Fibroblast of lung (primary cell): ENCODE results near the gene DNAJA1. TPM values are rescaled to one million over a fixed set of nuclear protein-coding genes. Genes with fewer than 3 reads are reported as not detected.

Experiments
- DNase-seq, 2 donors: peaks; one replicate each; pipeline versions ENCODE4 v3.0.0 to v3.0.0-alpha.2; 2010; ENCODE audit warnings: low read depth in 2 of 2
- H2AFZ ChIP-seq: 2 replicates; pipeline ENCODE4 v1.5.1; 2012; ENCODE audit warnings: low read length, control low read depth, inconsistent platforms
- H3K27ac ChIP-seq: 2 replicates; pipeline ENCODE4 v1.5.1; 2011; ENCODE audit warnings: low read length, control low read depth; ENCODE audit not compliant: insufficient read depth
- H3K27me3 ChIP-seq: 2 replicates; pipeline ENCODE4 v1.5.1; 2011; ENCODE audit warnings: mild to moderate bottlenecking, low read length; ENCODE audit not compliant: control insufficient read depth, insufficient read depth
- H3K36me3 ChIP-seq: 2 replicates; pipeline ENCODE4 v1.5.1; 2011; ENCODE audit warnings: low read length; ENCODE audit not compliant: control insufficient read depth, insufficient read depth
- H3K4me1 ChIP-seq: 2 replicates; pipeline ENCODE4 v1.5.1; 2011; ENCODE audit warnings: low read length; ENCODE audit not compliant: control insufficient read depth, insufficient read depth; ENCODE audit errors: extremely low read depth
- H3K4me2 ChIP-seq: 2 replicates; pipeline ENCODE4 v1.5.1; 2011; ENCODE audit warnings: low read length, control low read depth; ENCODE audit not compliant: insufficient read depth; ENCODE audit errors: extremely low read depth
- H3K4me3 ChIP-seq, 4 experiments: fragments of 200-600 bp in 1 of 4; sonication (generic) in 1 of 4; replicated peaks in 1 of 4; 2 replicates each; pipeline ENCODE4 v1.5.1; 2011 to 2016; ENCODE audit warnings: low read length in 4 of 4, low read depth in 3 of 4, mild to moderate bottlenecking in 3 of 4, control low read depth in 2 of 4, inconsistent platforms in 1 of 4, mixed read lengths in 1 of 4; ENCODE audit not compliant: insufficient read depth in 1 of 4; ENCODE audit errors: control extremely low read depth in 1 of 4
- H3K79me2 ChIP-seq: 2 replicates; pipeline ENCODE4 v1.5.1; 2012; ENCODE audit warnings: mild to moderate bottlenecking, low read length, inconsistent platforms; ENCODE audit not compliant: control insufficient read depth, insufficient read depth
- H3K9ac ChIP-seq: 2 replicates; pipeline ENCODE4 v1.5.1; 2011; ENCODE audit warnings: mild to moderate bottlenecking, low read length, control low read depth; ENCODE audit not compliant: insufficient read depth
- H3K9me3 ChIP-seq: 2 replicates; pipeline ENCODE4 v1.5.1; 2012; ENCODE audit warnings: low read depth, low read length; ENCODE audit not compliant: control insufficient read depth, insufficient read depth
- H4K20me1 ChIP-seq: 2 replicates; pipeline ENCODE4 v1.5.1; 2011; ENCODE audit warnings: low read length; ENCODE audit not compliant: control insufficient read depth, insufficient read depth; ENCODE audit errors: extremely low read depth
- EZH2 ChIP-seq: IDR thresholded peaks from 2 replicates; pipeline ENCODE4 v1.5.1; 2012; ENCODE audit warnings: low read length, control low read depth, mild to moderate bottlenecking; ENCODE audit errors: missing control alignments
- polyA plus RNA-seq, 2 donors: library from polyadenylated mRNA; depleted of rRNA in 1 of 2; stranded (reverse) in 1 of 2; unstranded in 1 of 2; fragments of >200 nt; gene quantifications; 2 replicates each; pipeline ENCODE4 v1.2.1, GENCODE V29; 2011 to 2012; ENCODE audit warnings: missing spikeins in 1 of 2
- total RNA-seq: library from RNA; depleted of rRNA; stranded (reverse); fragments of >200 nt; gene quantifications from 2 replicates; pipeline ENCODE4 v1.2.1, GENCODE V29; 2014
- TF ChIP-seq, protein P1 (sequence below), 2 donors: IDR thresholded peaks in 1 of 2; conservative IDR thresholded peaks in 1 of 2; 1 replicate in 1 of 2; 2 replicates in 1 of 2; pipeline ENCODE4 v1.5.1; 2011 to 2012; ENCODE audit warnings: low read length in 2 of 2, control low read depth in 1 of 2, inconsistent platforms in 1 of 2, low read depth in 1 of 2, mild to moderate bottlenecking in 1 of 2

Gene DNAJA1
- total and polyA plus RNA-seq, 2 donors (not counting 1 experiment from before 2014, with no cell fraction given): 116 to 163 TPM

DNA sequence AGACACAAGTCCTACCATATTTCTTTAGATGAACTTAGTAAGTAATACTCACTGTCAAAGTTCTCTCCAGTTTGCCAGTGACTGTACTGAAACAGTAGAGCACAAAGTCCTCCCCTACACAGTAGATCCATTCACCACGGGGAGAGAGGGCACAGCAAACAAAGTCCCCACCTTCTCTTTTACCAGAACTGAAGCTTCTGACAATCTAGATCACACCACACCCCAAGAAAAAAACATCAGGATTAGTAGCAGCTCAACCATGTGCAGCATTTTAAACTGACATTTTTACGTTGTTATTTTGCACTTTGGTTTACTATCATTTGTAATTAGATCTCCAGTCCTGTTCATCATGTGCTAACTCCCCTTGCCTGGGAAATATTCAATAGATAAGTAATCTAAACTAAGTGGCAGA lies 23.0 kb downstream of the DNAJA1 start:
- H2AFZ ChIP-seq: no peak overlapping the region
- H3K27me3 ChIP-seq: no peaks in the 10 kb centered on the region
- TF ChIP-seq, protein P1, sequence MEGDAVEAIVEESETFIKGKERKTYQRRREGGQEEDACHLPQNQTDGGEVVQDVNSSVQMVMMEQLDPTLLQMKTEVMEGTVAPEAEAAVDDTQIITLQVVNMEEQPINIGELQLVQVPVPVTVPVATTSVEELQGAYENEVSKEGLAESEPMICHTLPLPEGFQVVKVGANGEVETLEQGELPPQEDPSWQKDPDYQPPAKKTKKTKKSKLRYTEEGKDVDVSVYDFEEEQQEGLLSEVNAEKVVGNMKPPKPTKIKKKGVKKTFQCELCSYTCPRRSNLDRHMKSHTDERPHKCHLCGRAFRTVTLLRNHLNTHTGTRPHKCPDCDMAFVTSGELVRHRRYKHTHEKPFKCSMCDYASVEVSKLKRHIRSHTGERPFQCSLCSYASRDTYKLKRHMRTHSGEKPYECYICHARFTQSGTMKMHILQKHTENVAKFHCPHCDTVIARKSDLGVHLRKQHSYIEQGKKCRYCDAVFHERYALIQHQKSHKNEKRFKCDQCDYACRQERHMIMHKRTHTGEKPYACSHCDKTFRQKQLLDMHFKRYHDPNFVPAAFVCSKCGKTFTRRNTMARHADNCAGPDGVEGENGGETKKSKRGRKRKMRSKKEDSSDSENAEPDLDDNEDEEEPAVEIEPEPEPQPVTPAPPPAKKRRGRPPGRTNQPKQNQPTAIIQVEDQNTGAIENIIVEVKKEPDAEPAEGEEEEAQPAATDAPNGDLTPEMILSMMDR (conservative IDR thresholded peaks at IDR 0.05 in 1 of 2, IDR thresholded peaks at IDR 0.05 in 1 of 2; ENCODE audit: low read depth in 1 of 2, low read length in 2 of 2): no peak
- TF ChIP-seq EZH2: no peak
- H3K27ac ChIP-seq: no peak overlapping the region
- no peak overlapping the region for H3K4me3 ChIP-seq
- H3K79me2 ChIP-seq: no peaks in the 10 kb centered on the region
- peaks cover 7% of the 10 kb centered on the region for H3K4me1 ChIP-seq
- H3K9me3 ChIP-seq: no peaks in the 10 kb centered on the region
- H3K36me3 ChIP-seq: peaks cover 6% of the 10 kb centered on the region
- no peaks in the 10 kb centered on the region for H4K20me1 ChIP-seq
- no peak overlapping the region for H3K9ac ChIP-seq
- DNase-seq: no peak
- no peak overlapping the region for H3K4me2 ChIP-seq

DNA sequence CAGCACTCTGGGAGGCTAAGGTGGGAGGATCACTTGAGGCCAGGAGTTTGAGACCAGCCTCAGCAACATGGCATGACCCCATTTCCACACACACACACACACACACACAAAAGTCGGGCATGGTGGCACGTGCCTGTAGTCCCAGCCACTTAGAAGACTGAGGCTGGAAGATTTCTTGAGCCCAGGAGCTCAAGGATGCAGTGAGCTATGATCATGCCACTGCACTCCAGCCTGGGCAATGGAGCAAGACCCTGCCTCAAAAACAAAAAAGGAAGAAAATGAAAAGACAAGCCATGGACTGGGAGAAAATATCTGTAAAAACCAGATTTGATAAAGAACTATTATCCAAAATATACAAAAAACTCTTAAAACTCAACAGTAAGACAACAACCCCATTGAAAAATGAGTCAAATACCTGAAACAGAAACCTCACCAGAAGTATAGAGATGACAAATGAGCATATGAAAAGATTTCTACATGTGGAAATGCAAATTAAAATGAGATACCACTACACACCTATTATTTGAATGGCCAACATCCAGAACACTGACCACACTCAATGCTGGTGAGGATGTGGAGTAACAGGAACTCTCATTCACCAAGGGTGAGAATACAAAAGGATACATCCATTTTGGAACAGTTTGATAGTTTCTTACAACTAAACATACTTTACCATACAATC lies 24.7 kb downstream of the DNAJA1 start:
- H3K36me3 ChIP-seq: peaks cover 6% of the 10 kb centered on the region
- H3K27me3 ChIP-seq: no peaks in the 10 kb centered on the region
- H3K79me2 ChIP-seq: no peaks in the 10 kb centered on the region
- no peak overlapping the region for H2AFZ ChIP-seq
- no peak overlapping the region for H3K9ac ChIP-seq
- H3K4me3 ChIP-seq: no peak overlapping the region
- H3K9me3 ChIP-seq: no peaks in the 10 kb centered on the region
- H4K20me1 ChIP-seq: no peaks in the 10 kb centered on the region
- H3K4me1 ChIP-seq: no peaks in the 10 kb centered on the region
- DNase-seq: no peak
- no peak overlapping the region for H3K27ac ChIP-seq
- no peak for TF ChIP-seq EZH2
- TF ChIP-seq, protein P1 (conservative IDR thresholded peaks at IDR 0.05 in 1 of 2, IDR thresholded peaks at IDR 0.05 in 1 of 2; ENCODE audit: low read depth in 1 of 2, low read length in 2 of 2): no peak
- H3K4me2 ChIP-seq: no peak overlapping the region

DNA sequence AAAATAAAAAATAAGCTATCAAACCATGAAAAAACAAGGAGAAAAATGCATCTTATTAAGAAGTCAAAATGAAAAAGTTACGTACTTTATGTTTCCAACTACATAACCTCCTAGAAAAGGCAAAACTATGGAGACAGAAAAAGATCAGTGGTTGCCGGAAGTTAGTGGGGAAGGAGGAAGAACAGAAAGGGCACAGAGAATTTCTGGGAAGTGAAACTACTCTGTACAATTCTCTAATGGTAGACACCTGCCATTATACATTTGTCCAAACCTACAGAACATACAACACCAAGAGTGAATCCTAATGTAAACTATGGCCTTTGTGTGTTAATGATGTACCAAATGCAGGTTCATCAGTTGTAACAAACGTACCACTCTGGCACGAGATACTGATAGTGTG lies 26.1 kb downstream of the DNAJA1 start:
- Histone ChIP-seq H3K9ac (no peak overlapping the region), H3K4me3 (no peak overlapping the region), H2AFZ (no peak overlapping the region), H3K4me1 (no peaks in the 10 kb centered on the region), H3K4me2 (no peak overlapping the region), H3K79me2 (no peaks in the 10 kb centered on the region), H4K20me1 (no peaks in the 10 kb centered on the region), H3K27ac (no peak overlapping the region), H3K36me3 (peaks cover 6% of the 10 kb centered on the region), H3K9me3 (no peaks in the 10 kb centered on the region), H3K27me3 (no peaks in the 10 kb centered on the region)
- DNase-seq: no peak
- TF ChIP-seq, protein P1 (conservative IDR thresholded peaks at IDR 0.05 in 1 of 2, IDR thresholded peaks at IDR 0.05 in 1 of 2; ENCODE audit: low read depth in 1 of 2, low read length in 2 of 2): no peak
- no peak for TF ChIP-seq EZH2
